NCI-H2227 treated with DMSO at 0.1 percent for 48 hours (cell line): Measurements from ENCODE around the gene CDH9.

ENCODE experiments used
- DNase-seq: peaks from one replicate; lab custom pipeline; 2025; lab: John Stamatoyannopoulos, UW

The CDH9 gene

DNA sequence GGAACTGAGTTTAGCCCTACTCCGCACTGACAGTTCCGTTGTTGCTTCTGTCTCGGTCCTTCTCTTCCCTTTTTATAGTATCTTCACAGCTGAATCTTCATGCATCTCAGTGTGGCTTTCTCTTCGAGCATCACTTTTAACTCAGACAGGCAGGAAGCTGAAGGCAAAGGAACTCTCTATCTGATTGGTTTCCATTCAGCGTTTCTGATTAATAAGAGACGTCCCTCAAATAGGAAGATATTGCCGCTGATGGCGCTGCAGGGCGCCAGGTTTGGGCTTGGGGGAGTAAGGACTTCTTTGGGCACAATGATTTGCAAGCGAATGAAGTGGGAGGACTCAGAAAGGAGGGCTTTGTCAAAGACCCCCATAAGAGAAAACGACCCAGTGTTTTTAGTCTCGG is at the start of gene CDH9:
Gene CDH9, minus strand, starts transcription at position 111 of the 400 bp plus-strand sequence. CDS start 50,253 bp downstream, outside the sequence.
- no peak for DNase-seq

GRCh38 chr5:27087747-27088146 is 49.4 kb upstream of the CDH9 start:
- DNase-seq = no peak

DNA sequence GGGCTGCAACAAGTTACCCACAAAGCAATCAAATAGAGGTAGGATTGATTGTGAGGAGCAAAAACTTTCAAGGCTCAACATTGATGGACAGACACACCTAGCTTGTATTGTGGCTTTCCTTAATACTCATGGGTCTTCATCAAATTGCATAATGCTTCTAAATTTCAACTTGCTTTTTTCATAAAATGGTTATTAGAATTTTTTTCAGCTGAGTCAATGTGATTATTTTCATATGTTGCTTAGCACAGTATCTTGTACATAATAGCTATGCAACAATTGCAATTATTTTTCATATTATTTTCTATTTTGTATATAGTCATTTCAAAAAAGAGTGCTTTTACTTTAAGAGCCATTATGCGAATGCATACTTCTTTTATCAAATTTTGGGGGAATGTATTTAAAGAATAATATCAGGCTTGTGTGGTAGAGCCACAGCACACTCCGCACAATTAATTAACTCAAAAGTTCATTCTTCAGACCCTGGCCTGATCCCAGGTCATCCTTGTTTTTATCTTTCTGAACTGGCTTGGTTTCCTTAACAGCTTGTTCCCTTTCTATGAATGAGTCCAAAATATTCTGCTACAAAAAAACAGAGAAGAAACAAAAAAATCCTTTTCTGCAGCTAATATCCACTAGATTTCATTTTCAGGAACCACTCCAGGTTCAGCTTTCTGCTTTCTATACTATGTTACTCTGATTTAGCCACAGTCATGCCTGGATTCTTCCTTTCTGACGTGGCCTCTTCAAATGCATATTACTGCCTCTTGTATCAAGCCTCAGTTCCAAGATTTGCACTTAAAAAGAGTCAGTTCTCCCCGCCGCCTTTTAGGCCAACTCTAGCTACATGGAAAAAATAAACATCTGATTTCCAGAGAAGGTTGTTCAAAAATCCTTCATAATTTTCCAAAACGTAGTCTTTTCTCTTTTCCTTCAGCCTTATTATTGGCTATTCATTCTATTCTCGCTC is 45.3 kb upstream of the CDH9 start:
- no peak for DNase-seq

GRCh38 chr5:27080147-27080546 is 41.8 kb upstream of the CDH9 start:
- DNase-seq = no peak

DNA sequence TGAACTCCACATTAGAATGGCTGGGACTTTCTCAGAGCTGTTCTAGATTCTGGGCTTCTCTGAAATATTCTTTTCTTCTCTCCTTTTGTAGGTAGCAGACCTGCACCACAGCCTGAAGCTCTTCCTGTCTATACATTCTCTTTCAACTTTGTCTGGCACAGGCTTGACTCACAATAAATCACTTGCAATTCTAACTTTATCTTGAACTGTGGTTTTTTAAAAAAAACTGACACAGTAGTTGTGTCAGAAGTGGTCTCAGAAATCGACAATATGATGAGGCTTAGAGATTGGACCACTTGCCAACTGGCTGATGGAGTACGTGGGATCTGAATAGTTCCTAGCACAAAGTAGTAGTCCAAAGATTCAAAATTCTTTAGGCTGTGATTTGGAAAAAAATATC is 24.1 kb upstream of the CDH9 start:
- no peak for DNase-seq

GRCh38 chr5:27048510-27048909 is 10.1 kb upstream of the CDH9 start:
- DNase-seq = no peak

DNA sequence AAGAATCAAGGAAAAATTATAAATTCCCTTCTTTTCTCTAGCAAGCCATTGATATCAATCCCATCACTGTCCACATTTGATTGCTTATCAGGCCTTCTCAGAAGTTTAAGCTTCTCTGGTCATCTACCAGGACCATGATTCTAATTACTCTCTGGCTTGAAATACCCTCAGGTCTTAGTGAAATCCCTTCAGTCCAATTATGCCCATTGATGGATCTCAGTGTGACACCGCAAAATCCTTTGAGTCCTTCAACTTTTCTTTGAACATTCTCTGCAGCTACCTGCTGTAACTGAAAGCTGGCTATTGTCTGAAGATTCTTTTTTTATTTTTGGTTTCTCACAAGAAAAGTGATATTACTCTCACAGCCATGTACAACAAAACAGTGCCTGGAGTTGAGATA is 3.0 kb upstream of the CDH9 start:
- DNase-seq = no peak

- DNase-seq = no peak
Measured at GRCh38 chr5:27034565-27034964, 3.8 kb downstream of the CDH9 start.

GRCh38 chr5:27026801-27027200 is 11.6 kb downstream of the CDH9 start:
- no peak for DNase-seq

DNA sequence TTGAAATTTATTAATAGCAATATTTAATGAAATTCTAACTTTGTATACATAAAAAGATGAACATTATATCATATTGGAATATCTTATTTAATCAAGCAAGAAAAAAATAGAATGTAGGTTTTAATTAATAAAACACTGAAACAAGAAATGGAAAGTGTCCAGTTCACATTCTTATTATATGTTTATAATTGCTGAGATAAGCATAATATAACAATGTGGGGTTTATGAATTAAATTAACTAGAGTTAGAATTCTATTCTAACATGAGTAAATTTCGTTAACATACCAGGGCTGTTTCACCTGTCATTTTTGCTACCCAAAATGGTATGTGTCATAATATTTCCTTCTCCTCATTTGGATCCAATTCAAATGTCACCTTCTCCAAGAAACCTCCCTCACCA is 12.3 kb downstream of the CDH9 start:
- DNase-seq = no peak

- no peak for DNase-seq
Measured at GRCh38 chr5:27021471-27021870, 16.9 kb downstream of the CDH9 start.

DNA sequence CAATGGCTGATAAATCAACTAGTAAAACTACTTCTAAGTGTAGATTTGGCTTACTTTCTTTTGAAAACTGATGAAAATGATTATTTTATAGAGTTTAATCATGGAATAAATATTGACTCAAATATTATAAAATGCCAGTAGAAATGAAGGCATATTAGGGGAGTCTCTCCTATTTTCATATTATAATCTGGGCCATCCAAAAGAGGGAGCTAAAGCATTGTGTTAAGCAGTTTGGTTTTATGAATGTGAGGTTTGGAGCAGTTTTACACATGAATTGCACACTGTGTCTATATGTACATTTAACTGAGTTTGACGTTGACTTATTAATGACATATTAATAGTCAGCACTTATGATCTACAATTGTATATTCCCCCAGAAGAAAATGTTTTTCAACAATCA is 17.4 kb downstream of the CDH9 start:
- no peak for DNase-seq

DNA sequence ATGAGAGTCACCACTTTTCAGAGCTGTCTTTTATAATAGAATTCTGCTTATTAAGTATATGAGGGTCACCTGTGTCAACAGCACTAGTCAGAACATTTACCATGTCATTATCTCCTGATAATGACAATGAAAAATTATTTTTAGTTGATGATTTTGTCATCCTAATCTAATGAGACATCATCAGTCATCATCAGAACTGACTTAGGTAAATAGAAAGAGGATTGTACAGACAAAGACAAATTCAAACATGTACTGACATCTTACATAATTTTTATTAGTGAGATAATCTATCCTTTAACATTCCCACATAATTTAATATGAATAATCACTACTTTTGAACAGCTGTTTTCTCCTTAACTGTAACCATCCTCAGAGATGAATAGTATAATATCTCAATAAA is 22.6 kb downstream of the CDH9 start:
- DNase-seq = no peak

GRCh38 chr5:27011274-27011673 is 27.1 kb downstream of the CDH9 start:
- DNase-seq = no peak

GRCh38 chr5:27010646-27011045 is 27.7 kb downstream of the CDH9 start:
- DNase-seq = no peak

- no peak for DNase-seq
Measured at GRCh38 chr5:27009540-27009915, 28.9 kb downstream of the CDH9 start.

GRCh38 chr5:27008604-27009539 is 29.5 kb downstream of the CDH9 start:
- no peak for DNase-seq

GRCh38 chr5:27007121-27007520 is 31.3 kb downstream of the CDH9 start:
- DNase-seq = no peak

- DNase-seq = no peak
Measured at GRCh38 chr5:26986985-26987384, 51.4 kb downstream of the CDH9 start.

DNA sequence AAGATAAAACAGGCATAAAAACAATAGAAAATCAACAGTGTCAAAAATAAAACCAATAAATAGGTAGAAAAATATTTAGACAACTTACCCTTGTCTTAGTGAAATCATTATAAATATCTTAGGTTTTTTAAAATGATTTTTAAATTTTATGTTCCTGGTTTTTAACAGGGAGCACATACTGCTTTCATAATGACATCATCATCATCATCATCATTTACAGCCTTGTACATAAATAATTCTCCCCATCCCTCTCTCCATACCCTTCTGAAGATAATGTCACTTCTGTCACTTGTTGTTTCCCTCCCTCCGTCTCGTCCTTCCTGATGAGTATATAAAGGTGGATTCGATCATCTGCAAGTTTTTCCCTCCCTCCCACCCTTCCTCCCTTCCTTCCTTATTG is 56.6 kb downstream of the CDH9 start:
- no peak for DNase-seq

DNA sequence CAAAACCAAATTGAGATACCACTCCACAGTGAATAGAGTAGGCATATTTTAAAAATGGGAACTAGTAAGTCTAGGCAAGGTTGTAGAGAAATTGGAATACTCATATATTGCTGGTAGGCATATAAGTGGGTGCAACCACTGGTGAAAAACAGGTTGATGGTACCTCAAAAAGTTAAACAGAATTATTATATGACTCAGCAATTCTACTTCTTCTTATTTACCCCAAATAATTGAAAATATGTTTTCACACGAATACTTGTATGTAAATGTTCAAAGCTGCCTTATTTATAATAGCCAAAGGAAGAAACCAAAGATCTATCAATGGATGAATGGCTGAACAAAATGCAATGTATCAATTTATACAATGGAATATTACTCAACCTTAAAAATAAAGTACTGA is 79.1 kb downstream of the CDH9 start:
- DNase-seq = no peak

- no peak for DNase-seq
Measured at GRCh38 chr5:26955161-26955560, 83.2 kb downstream of the CDH9 start.

- no peak for DNase-seq
Measured at GRCh38 chr5:26948921-26949320, 89.5 kb downstream of the CDH9 start.
